Calu3 (cell line): Measurements from ENCODE around the gene XPR1. TPM values are rescaled to one million over a fixed set of nuclear protein-coding genes. Genes with fewer than 3 reads are reported as not detected.

ENCODE experiments used
- BruUV-seq: library from RNA; stranded (reverse); fragments of 400-500 nt; replicated peaks from 2 replicates; lab custom pipeline; 2021; lab: Mats Ljungman, UMichigan
- CTCF ChIA-PET: fragments of 300-600 bp; sonication (Branson Sonifier 250); formaldehyde crosslinking; loops from one replicate; lab custom pipeline; 2022; ENCODE audit warnings: antibody characterized with exemption; lab: Charles Lee
- DNase-seq: peaks from one replicate; pipeline ENCODE4 v3.0.0; 2022
- H3K27ac Mint-ChIP-seq: one replicate; pipeline ENCODE4 v1.8.0; 2022; ENCODE audit warnings: mixed read lengths; ENCODE audit not compliant: unreplicated experiment
- H3K27me3 Mint-ChIP-seq: one replicate; pipeline ENCODE4 v1.8.0; 2022; ENCODE audit warnings: mixed read lengths; ENCODE audit not compliant: unreplicated experiment
- H3K36me3 Mint-ChIP-seq: one replicate; pipeline ENCODE4 v1.8.0; 2022; ENCODE audit warnings: mild to moderate bottlenecking, moderate library complexity, mixed read lengths; ENCODE audit not compliant: insufficient read depth, unreplicated experiment
- H3K4me1 Mint-ChIP-seq: one replicate; pipeline ENCODE4 v1.8.0; 2022; ENCODE audit warnings: mild to moderate bottlenecking, low read depth, mixed read lengths; ENCODE audit not compliant: unreplicated experiment
- H3K4me3 Mint-ChIP-seq: one replicate; pipeline ENCODE4 v1.8.0; 2022; ENCODE audit warnings: mild to moderate bottlenecking, low read depth, moderate library complexity, mixed read lengths; ENCODE audit not compliant: unreplicated experiment
- H3K9me3 Mint-ChIP-seq: one replicate; pipeline ENCODE4 v1.8.0; 2022; ENCODE audit warnings: low read depth, mixed read lengths; ENCODE audit not compliant: unreplicated experiment
- intact Hi-C: fragments of 100-400 bp; cut with micrococcal nuclease; formaldehyde crosslinking; loops from one replicate; pipeline ENCODE4 v1.10.0; 2022; ENCODE audit not compliant: unreplicated experiment
- total RNA-seq: library from RNA; stranded (reverse); gene quantifications from 2 replicates; pipeline ENCODE4 v1.2.3, GENCODE V29; 2022
- TF ChIP-seq, protein P1 (sequence below): fragments of 200-600 bp; IDR thresholded peaks from one replicate; pipeline ENCODE4 v1.8.0; 2022; ENCODE audit warnings: antibody characterized with exemption; ENCODE audit not compliant: unreplicated experiment

The XPR1 gene
- total RNA-seq, 1 experiment from 2014 or later: 44.5 TPM

DNA sequence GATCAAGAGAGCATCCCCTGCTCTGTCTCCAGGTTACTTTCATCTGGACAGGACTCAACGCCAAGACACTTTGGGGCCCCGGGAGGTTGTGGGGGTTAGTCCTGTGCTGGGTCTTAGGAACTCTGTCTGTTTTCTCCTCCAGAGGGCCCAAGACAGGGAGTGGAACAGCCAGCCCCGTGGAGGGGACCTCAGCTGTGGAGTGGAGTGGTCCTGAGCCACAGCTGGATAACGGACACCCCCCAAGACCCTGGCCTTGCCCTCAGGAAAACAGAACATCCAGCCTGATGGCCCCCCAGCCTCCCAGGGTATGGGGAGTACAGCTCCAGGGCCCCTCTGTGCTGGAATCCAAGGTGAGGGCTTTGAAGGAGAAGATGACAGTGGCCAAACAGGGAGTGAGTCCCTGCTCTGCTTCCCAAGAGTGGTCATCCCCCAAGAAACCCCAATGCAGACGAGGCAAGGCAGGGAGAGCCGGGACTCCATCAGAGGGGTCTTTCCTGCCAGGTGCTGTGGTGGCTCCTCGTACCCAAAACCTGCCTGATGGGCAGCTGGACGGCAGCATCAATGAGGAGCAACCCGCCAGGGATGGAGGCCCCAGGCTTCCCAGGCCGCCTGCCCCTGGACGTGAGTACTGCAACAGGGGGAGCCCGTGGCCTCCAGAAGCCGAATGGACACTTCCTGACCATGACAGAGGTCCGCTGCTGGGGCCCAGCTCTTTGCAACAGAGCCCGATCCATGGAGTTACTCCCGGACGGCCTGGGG is 284.4 kb downstream of the XPR1 start:
- H3K36me3 Mint-ChIP-seq: peaks cover 4% of the 10 kb centered on the region
- TF ChIP-seq, protein P1, sequence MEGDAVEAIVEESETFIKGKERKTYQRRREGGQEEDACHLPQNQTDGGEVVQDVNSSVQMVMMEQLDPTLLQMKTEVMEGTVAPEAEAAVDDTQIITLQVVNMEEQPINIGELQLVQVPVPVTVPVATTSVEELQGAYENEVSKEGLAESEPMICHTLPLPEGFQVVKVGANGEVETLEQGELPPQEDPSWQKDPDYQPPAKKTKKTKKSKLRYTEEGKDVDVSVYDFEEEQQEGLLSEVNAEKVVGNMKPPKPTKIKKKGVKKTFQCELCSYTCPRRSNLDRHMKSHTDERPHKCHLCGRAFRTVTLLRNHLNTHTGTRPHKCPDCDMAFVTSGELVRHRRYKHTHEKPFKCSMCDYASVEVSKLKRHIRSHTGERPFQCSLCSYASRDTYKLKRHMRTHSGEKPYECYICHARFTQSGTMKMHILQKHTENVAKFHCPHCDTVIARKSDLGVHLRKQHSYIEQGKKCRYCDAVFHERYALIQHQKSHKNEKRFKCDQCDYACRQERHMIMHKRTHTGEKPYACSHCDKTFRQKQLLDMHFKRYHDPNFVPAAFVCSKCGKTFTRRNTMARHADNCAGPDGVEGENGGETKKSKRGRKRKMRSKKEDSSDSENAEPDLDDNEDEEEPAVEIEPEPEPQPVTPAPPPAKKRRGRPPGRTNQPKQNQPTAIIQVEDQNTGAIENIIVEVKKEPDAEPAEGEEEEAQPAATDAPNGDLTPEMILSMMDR: no peak
- H3K27me3 Mint-ChIP-seq: peaks cover 58% of the 10 kb centered on the region
- CTCF ChIA-PET: no interaction called here
- H3K4me1 Mint-ChIP-seq: peaks cover 7% of the 10 kb centered on the region
- DNase-seq: no peak
- no TSS peak for BruUV-seq
- H3K27ac Mint-ChIP-seq: no peak overlapping the region
- no peak overlapping the region for H3K4me3 Mint-ChIP-seq
- H3K9me3 Mint-ChIP-seq: no peaks in the 10 kb centered on the region
- intact Hi-C loops: no loop called here

DNA sequence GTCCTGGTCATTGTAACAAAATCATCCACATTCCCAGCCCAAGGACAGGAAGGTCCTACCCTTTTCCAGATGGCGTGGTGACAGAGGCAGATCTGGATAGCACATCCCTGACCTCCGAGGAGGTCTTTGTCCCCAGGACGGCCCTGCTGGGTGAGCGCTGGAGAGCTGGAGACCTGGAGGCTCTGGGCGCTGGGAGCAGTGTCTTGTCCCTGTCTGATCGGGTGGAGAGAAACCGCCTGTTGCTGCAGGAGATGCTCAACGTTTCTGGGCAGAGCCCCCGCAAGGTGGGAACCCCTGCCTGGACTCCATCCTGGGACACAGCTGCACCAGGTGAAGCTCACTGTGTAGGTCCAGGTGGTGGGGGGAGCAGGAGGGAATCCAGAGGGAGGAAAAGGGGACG is 284.9 kb downstream of the XPR1 start:
- BruUV-seq: no TSS peak
- intact Hi-C loops: no loop called here
- no peak for DNase-seq
- H3K27ac Mint-ChIP-seq: no peak overlapping the region
- no peaks in the 10 kb centered on the region for H3K9me3 Mint-ChIP-seq
- H3K4me3 Mint-ChIP-seq: no peak overlapping the region
- H3K4me1 Mint-ChIP-seq: peaks cover 3% of the 10 kb centered on the region
- H3K27me3 Mint-ChIP-seq: peaks cover 58% of the 10 kb centered on the region
- CTCF ChIA-PET: no interaction called here
- peaks cover 4% of the 10 kb centered on the region for H3K36me3 Mint-ChIP-seq
- TF ChIP-seq, protein P1: no peak

DNA sequence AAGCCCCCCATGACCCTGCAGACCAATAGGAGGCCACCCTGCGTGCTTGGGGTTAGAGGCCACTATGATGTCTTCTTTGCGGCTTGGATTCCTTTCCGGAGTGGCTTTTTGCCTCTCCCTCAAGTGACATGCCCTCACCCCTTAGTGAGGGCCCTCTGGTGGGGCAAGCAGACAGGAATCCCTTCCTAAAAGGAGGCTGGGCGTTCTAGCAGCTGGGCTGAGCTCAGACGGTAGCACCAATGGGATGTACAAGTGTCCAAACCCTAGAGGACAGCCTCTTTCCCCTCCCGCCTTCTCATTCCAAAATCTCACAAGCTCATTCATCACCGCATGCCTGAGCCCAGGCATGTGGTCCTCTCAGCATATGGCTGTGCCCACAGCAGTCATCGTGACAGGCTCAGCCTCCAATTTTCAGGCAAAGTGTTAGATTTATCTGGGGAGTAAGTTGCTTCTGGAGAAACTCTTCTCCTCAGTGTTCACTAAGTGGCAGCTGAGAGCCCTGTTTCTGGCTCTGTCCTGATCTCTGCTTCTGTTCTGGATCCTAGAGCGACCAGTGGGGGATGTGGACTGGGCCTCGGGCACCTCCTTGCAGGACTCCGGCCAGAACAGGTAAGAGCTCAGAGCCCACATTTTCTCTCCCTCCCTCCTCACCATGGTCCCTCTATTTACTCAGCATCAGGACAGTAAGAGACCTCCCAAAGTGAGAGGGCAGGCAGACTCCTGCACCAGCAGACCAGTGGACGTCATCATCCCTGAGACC is 285.7 kb downstream of the XPR1 start:
- H3K27me3 Mint-ChIP-seq: peaks cover 57% of the 10 kb centered on the region

DNA sequence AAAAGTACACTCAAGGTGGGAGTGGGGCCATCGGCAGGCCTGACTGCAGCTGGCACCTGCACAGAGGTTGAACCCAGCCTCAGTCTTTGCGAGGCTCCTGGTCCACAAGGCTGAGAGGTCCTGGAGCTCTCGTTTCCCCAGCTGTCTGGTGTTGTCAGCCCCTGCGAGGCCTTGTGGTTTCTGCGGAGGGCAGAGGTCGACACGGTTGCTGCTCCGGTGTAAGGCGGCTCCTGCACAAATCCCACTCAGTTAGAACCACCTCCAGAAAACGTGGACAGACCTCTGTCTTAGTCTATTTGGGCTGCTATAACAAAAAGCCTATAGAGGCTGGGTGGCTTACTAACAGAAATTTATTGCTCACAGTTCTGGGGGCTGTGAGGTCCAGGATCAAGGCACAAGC is 286.7 kb downstream of the XPR1 start:
- intact Hi-C loops: no loop called here
- no TSS peak for BruUV-seq
- no peak overlapping the region for H3K27ac Mint-ChIP-seq
- H3K27me3 Mint-ChIP-seq: peaks cover 57% of the 10 kb centered on the region
- H3K36me3 Mint-ChIP-seq: no peaks in the 10 kb centered on the region
- H3K9me3 Mint-ChIP-seq: no peaks in the 10 kb centered on the region
- CTCF ChIA-PET: no interaction called here
- H3K4me1 Mint-ChIP-seq: no peaks in the 10 kb centered on the region
- H3K4me3 Mint-ChIP-seq: no peak overlapping the region
- no peak for DNase-seq
- TF ChIP-seq, protein P1: no peak

More for the DNA sequence above, 285.7 kb downstream of the XPR1 start:
- H3K4me1 Mint-ChIP-seq: no peaks in the 10 kb centered on the region
- H3K27ac Mint-ChIP-seq: no peak overlapping the region
- intact Hi-C loops: no loop called here
- no peak for DNase-seq
- no peaks in the 10 kb centered on the region for H3K36me3 Mint-ChIP-seq
- no peak overlapping the region for H3K4me3 Mint-ChIP-seq
- no peaks in the 10 kb centered on the region for H3K9me3 Mint-ChIP-seq
- TF ChIP-seq, protein P1: no peak
- no TSS peak for BruUV-seq
- CTCF ChIA-PET: no interaction called here
